Measurements from ENCODE around the gene MFNG.

DNA sequence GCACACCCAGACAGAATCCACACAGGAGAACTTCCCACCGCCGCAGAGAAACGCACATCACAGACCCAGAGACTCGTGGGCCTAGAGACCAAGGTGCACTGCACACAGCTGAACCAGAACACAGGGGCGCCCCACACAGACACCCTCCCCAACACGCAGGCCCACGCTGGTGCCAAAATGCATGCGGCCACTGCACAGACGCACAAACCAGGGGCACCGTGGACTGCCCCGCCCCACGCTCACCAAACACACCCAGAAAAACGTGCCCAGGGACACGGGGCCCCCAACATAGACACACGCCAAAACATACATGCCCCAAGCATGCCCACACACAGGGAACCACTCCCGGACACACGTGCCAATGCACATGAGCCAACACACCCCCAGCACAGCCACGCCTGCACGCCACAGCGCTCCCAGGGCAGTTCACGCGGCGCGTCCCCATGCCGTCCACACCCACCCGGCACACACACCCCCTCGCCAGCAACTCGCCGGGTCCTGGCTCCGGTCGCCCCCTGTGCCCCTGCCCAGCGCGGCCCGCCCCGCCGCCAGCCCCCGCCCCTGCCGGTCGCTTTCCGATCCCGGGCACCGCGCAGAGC, 66.7 kb downstream of the MFNG start:
- TF ChIP-seq CTCF (IDR thresholded peaks at IDR 0.05; ENCODE audit: poor library complexity, severe bottlenecking) (no peak), EZH2 (IDR thresholded peaks at IDR 0.05; ENCODE audit: borderline replicate concordance, insufficient read depth, low read length, poor library complexity, severe bottlenecking) (peak; percentile 34), RAD21 (conservative IDR thresholded peaks at IDR 0.05) (no peak), REST (IDR thresholded peaks at IDR 0.05; ENCODE audit: borderline replicate concordance) (no peak), EP300 (conservative IDR thresholded peaks at IDR 0.05; ENCODE audit: poor library complexity, severe bottlenecking) (no peak)

Data from neural cell (in vitro differentiated cells).